ENCODE measurements around the gene SEZ6. TPM values are rescaled to one million over a fixed set of nuclear protein-coding genes. Genes with fewer than 3 reads are reported as not detected.

The SEZ6 gene
- total and polyA plus RNA-seq, 10 of the 15 experiments (the other 5 are each of a cell fraction or from before 2014, with no cell fraction given) = 0.05 to 0.87 (median 0.17) TPM; not detected in 4

GRCh38 chr17:29000973-29001372 is 4.9 kb downstream of the SEZ6 start:
- FAIRE-seq (no peak), DNase-seq (ENCODE audit: low read depth, low spot score) (no peak), ATAC-seq (no peak)
- H3K27ac ChIP-seq (ENCODE audit: control insufficient read depth, insufficient read depth) = no peak overlapping the region
- TF ChIP-seq YY1 (IDR thresholded peaks at IDR 0.05; ENCODE audit: low read depth, low read length) = no peak
- no peak for TF ChIP-seq SIX5 (IDR thresholded peaks at IDR 0.05; ENCODE audit: low read depth, low read length, severe bottlenecking)
- TF ChIP-seq ZNF622 (IDR thresholded peaks at IDR 0.05) = no peak
- TF ChIP-seq PAX5 (IDR thresholded peaks at IDR 0.05; ENCODE audit: borderline replicate concordance, low read depth, low read length) = no peak
- no peak for TF ChIP-seq MEF2B (IDR thresholded peaks at IDR 0.05; ENCODE audit: partially characterized antibody, poor library complexity, severe bottlenecking)
- TF ChIP-seq ZBTB4 (CRISPR knock-in tag; IDR thresholded peaks at IDR 0.05) = no peak
- TF ChIP-seq IRF4 (IDR thresholded peaks at IDR 0.05; ENCODE audit: low read depth, low read length) = no peak
- no peak for TF ChIP-seq TAF1 (IDR thresholded peaks at IDR 0.05; ENCODE audit: borderline replicate concordance, low read depth, low read length)
- TF ChIP-seq, protein P1, sequence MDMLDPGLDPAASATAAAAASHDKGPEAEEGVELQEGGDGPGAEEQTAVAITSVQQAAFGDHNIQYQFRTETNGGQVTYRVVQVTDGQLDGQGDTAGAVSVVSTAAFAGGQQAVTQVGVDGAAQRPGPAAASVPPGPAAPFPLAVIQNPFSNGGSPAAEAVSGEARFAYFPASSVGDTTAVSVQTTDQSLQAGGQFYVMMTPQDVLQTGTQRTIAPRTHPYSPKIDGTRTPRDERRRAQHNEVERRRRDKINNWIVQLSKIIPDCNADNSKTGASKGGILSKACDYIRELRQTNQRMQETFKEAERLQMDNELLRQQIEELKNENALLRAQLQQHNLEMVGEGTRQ (IDR thresholded peaks at IDR 0.05; ENCODE audit: borderline replicate concordance, low read depth, low read length) = no peak
- TF ChIP-seq, protein P2, sequence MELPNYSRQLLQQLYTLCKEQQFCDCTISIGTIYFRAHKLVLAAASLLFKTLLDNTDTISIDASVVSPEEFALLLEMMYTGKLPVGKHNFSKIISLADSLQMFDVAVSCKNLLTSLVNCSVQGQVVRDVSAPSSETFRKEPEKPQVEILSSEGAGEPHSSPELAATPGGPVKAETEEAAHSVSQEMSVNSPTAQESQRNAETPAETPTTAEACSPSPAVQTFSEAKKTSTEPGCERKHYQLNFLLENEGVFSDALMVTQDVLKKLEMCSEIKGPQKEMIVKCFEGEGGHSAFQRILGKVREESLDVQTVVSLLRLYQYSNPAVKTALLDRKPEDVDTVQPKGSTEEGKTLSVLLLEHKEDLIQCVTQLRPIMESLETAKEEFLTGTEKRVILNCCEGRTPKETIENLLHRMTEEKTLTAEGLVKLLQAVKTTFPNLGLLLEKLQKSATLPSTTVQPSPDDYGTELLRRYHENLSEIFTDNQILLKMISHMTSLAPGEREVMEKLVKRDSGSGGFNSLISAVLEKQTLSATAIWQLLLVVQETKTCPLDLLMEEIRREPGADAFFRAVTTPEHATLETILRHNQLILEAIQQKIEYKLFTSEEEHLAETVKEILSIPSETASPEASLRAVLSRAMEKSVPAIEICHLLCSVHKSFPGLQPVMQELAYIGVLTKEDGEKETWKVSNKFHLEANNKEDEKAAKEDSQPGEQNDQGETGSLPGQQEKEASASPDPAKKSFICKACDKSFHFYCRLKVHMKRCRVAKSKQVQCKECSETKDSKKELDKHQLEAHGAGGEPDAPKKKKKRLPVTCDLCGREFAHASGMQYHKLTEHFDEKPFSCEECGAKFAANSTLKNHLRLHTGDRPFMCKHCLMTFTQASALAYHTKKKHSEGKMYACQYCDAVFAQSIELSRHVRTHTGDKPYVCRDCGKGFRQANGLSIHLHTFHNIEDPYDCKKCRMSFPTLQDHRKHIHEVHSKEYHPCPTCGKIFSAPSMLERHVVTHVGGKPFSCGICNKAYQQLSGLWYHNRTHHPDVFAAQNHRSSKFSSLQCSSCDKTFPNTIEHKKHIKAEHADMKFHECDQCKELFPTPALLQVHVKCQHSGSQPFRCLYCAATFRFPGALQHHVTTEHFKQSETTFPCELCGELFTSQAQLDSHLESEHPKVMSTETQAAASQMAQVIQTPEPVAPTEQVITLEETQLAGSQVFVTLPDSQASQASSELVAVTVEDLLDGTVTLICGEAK (IDR thresholded peaks at IDR 0.05; ENCODE audit: borderline replicate concordance) = no peak
- TF ChIP-seq KAT2A (conservative IDR thresholded peaks at IDR 0.05; ENCODE audit: control insufficient read depth, low read depth, low read length) = no peak
- intact Hi-C loops (cut with micrococcal nuclease; ENCODE audit: unreplicated experiment) = no loop called here
- no peaks in the 10 kb centered on the region for H3K36me3 ChIP-seq (ENCODE audit: control insufficient read depth in 2 of 2, insufficient read depth in 2 of 2, low read length in 1 of 2)
- CTCF ChIA-PET = interaction anchor here (1.1 to 3.3 kb wide), 2 partner anchors 36 to 116 kb away, joined by 4 to 11 read pairs; no protein-coding TSS in a partner anchor
- no peak overlapping the region for H3K4me2 ChIP-seq (ENCODE audit: control insufficient read depth, insufficient read depth)
- H3K79me2 ChIP-seq (ENCODE audit: control insufficient read depth, insufficient read depth, low read length) = no peaks in the 10 kb centered on the region
- in situ Hi-C loops (cut with MboI) = no loop called here
- no peak overlapping the region for H3K4me3 ChIP-seq
- no peak overlapping the region for H2AFZ ChIP-seq (ENCODE audit: control insufficient read depth, low read depth, low read length)
- H3K9me3 ChIP-seq (replicated peaks; ENCODE audit: control insufficient read depth, insufficient read depth, low read length) = no peaks in the 10 kb centered on the region
- POLR2A ChIA-PET = no interaction called here
- H3K9ac ChIP-seq (ENCODE audit: control insufficient read depth, insufficient read depth, low read length) = no peak overlapping the region
- RAD21 ChIA-PET (ENCODE audit: unreplicated experiment) = no interaction called here
- peaks cover 4% of the 10 kb centered on the region; the same call in 1 of the 2 replicates for H3K4me1 ChIP-seq (ENCODE audit: control insufficient read depth, insufficient read depth, low read length)
- SMC1A ChIA-PET (ENCODE audit: uncharacterized antibody, unreplicated experiment) = no interaction called here
- no peaks in the 10 kb centered on the region for H4K20me1 ChIP-seq (ENCODE audit: control insufficient read depth, insufficient read depth)
- WGBS (ENCODE audit: insufficient coverage, insufficient replicate concordance, low lambda C conversion rate, missing lambda C conversion rate) = 11% methylated on average over 5 of the region's 5 CpGs
- BruUV-seq (replicated peaks) = no TSS peak
- H3K27me3 ChIP-seq (replicated peaks in 1 of 2; ENCODE audit: control insufficient read depth in 2 of 2, insufficient read depth in 2 of 2, low read length in 1 of 2) = peaks cover 4 to 16% of the 10 kb centered on the region in 2 experiments; a peak in 3 of 4 replicates

Data from GM12878 (cell line).